Activated CD4-positive, alpha-beta T cell treated with anti-CD3 and anti-CD28 coated beads, Interleukin-2, amount 50 U/mL, for 4 hours (primary cell): ENCODE measurements around the gene PCDHA4.

Experiments used
- DNase-seq, 2 experiments: peaks; one replicate each; pipeline ENCODE4 v3.0.0-alpha.2; 2020

Gene PCDHA4

GRCh38 chr5:140862441-140863295 is 55.8 kb downstream of the PCDHA4 start:
- no peak for DNase-seq
